Dermis lymphatic vessel endothelial cell (primary cell): ENCODE results near the gene ADAMTS19. TPM values are rescaled to one million over a fixed set of nuclear protein-coding genes. Genes with fewer than 3 reads are reported as not detected.

ENCODE experiments used
- total RNA-seq: library from RNA; depleted of rRNA; stranded (reverse); fragments of >200 nt; gene quantifications from 2 replicates; pipeline ENCODE4 v1.2.1, GENCODE V29; 2014

Gene ADAMTS19
- not detected in 2 replicates for total RNA-seq

GRCh38 chr5:129459777-129460671 lies at the start of gene ADAMTS19:
ADAMTS19 (plus strand) TSS chr5:129460298; CDS start chr5:129460392, 94 bp downstream.

GRCh38 chr5:129747572-129748407 lies 287.7 kb downstream of the ADAMTS19 start, which contains the start of gene MINAR2:
MINAR2 (plus strand) TSS chr5:129748094; CDS start chr5:129748191, 97 bp downstream.

